H7 (cell line): ENCODE results near the gene SLC26A9. TPM values are rescaled to one million over a fixed set of nuclear protein-coding genes. Genes with fewer than 3 reads are reported as not detected.

ENCODE experiments used
- DNase-seq: peaks from one replicate; pipeline ENCODE4 v3.0.0; 2012
- H3K27me3 ChIP-seq: 2 replicates; pipeline ENCODE4 v1.6.0; 2011; ENCODE audit warnings: mild to moderate bottlenecking, low read length; ENCODE audit not compliant: control insufficient read depth, insufficient read depth
- H3K36me3 ChIP-seq: replicated peaks from 2 replicates; pipeline ENCODE4 v1.5.1; 2011; ENCODE audit warnings: low read length; ENCODE audit not compliant: control insufficient read depth, insufficient read depth
- H3K4me3 ChIP-seq: 2 replicates; pipeline ENCODE4 v1.5.1; 2011; ENCODE audit warnings: low read depth, mild to moderate bottlenecking, control low read depth, low read length, moderate library complexity; ENCODE audit not compliant: insufficient read depth
- total RNA-seq: library from RNA; depleted of rRNA; stranded (reverse); fragments of >200 nt; shearing (Covaris generic); gene quantifications from 2 replicates; pipeline ENCODE4 v1.2.3, GENCODE V29; 2014

Gene SLC26A9
- total RNA-seq, 1 experiment from 2014 or later, result not detected

- peak; percentile 57 for DNase-seq
- Histone ChIP-seq H3K27me3 (no peaks in the 10 kb centered on the region; the same call in 1 of the 2 replicates), H3K4me3 (no peak overlapping the region), H3K36me3 (no peaks in the 10 kb centered on the region)
Measured at GRCh38 chr1:205965036-205965884, 22.0 kb upstream of the SLC26A9 start.

- H3K4me3 ChIP-seq, result no peak overlapping the region
- no peak for DNase-seq
- no peaks in the 10 kb centered on the region for H3K36me3 ChIP-seq
- H3K27me3 ChIP-seq, result no peaks in the 10 kb centered on the region; the same call in 1 of the 2 replicates
Measured at GRCh38 chr1:205963352-205964155, 20.3 kb upstream of the SLC26A9 start.

GRCh38 chr1:205962821-205963221, 19.6 kb upstream of the SLC26A9 start:
- Histone ChIP-seq H3K4me3 (no peak overlapping the region), H3K36me3 (no peaks in the 10 kb centered on the region), H3K27me3 (no peaks in the 10 kb centered on the region)
- no peak for DNase-seq

- no peaks in the 10 kb centered on the region for H3K27me3 ChIP-seq
- DNase-seq, result no peak
- no peak overlapping the region for H3K4me3 ChIP-seq
- H3K36me3 ChIP-seq, result no peaks in the 10 kb centered on the region
Measured at GRCh38 chr1:205961991-205962820, 18.9 kb upstream of the SLC26A9 start.

GRCh38 chr1:205961405-205961804, 18.1 kb upstream of the SLC26A9 start:
- Histone ChIP-seq H3K4me3 (no peak overlapping the region), H3K36me3 (no peaks in the 10 kb centered on the region), H3K27me3 (no peaks in the 10 kb centered on the region)
- DNase-seq, result no peak

- DNase-seq, result no peak
- Histone ChIP-seq H3K36me3 (no peaks in the 10 kb centered on the region), H3K4me3 (no peak overlapping the region), H3K27me3 (no peaks in the 10 kb centered on the region)
Measured at GRCh38 chr1:205959789-205960188, 16.5 kb upstream of the SLC26A9 start.

- H3K4me3 ChIP-seq, result no peak overlapping the region
- no peaks in the 10 kb centered on the region for H3K36me3 ChIP-seq
- H3K27me3 ChIP-seq, result no peaks in the 10 kb centered on the region
- DNase-seq, result no peak
Measured at GRCh38 chr1:205955499-205955898, 12.2 kb upstream of the SLC26A9 start.

- Histone ChIP-seq H3K27me3 (no peaks in the 10 kb centered on the region; the same call in 1 of the 2 replicates), H3K36me3 (no peaks in the 10 kb centered on the region), H3K4me3 (no peak overlapping the region)
- no peak for DNase-seq
Measured at GRCh38 chr1:205954819-205955404, 11.7 kb upstream of the SLC26A9 start.

- no peak for DNase-seq
- no peaks in the 10 kb centered on the region for H3K36me3 ChIP-seq
- no peaks in the 10 kb centered on the region; the same call in 1 of the 2 replicates for H3K27me3 ChIP-seq
- no peak overlapping the region for H3K4me3 ChIP-seq
Measured at GRCh38 chr1:205951746-205952145, 8.5 kb upstream of the SLC26A9 start.

- no peak for DNase-seq
- Histone ChIP-seq H3K27me3 (no peaks in the 10 kb centered on the region; the same call in 1 of the 2 replicates), H3K4me3 (no peak overlapping the region), H3K36me3 (no peaks in the 10 kb centered on the region)
Measured at GRCh38 chr1:205950826-205951549, 7.7 kb upstream of the SLC26A9 start.

- H3K27me3 ChIP-seq, result no peaks in the 10 kb centered on the region; the same call in 1 of the 2 replicates
- no peak for DNase-seq
- no peak overlapping the region for H3K4me3 ChIP-seq
- no peaks in the 10 kb centered on the region for H3K36me3 ChIP-seq
Measured at GRCh38 chr1:205950280-205950679, 7.0 kb upstream of the SLC26A9 start.

GRCh38 chr1:205949753-205950152, 6.5 kb upstream of the SLC26A9 start:
- Histone ChIP-seq H3K27me3 (no peaks in the 10 kb centered on the region; the same call in 1 of the 2 replicates), H3K4me3 (no peak overlapping the region), H3K36me3 (no peaks in the 10 kb centered on the region)
- no peak for DNase-seq

- Histone ChIP-seq H3K36me3 (no peaks in the 10 kb centered on the region), H3K27me3 (no peaks in the 10 kb centered on the region; the same call in 1 of the 2 replicates), H3K4me3 (no peak overlapping the region)
- no peak for DNase-seq
Measured at GRCh38 chr1:205948886-205949285, 5.6 kb upstream of the SLC26A9 start.
